GM12875 (cell line): ENCODE results near the gene ITGA8.

Source experiments
- H3K4me3 ChIP-seq: one replicate; pipeline ENCODE4 v1.5.1; 2011; ENCODE audit warnings: low read depth, low read length, control low read depth
- TF ChIP-seq, protein P1 (sequence below): IDR thresholded peaks from 2 replicates; pipeline ENCODE4 v1.5.1; 2011; ENCODE audit warnings: low read depth, mild to moderate bottlenecking, control low read depth, inconsistent platforms, low read length, moderate library complexity, borderline replicate concordance; ENCODE audit not compliant: insufficient read depth

ITGA8 gene

DNA sequence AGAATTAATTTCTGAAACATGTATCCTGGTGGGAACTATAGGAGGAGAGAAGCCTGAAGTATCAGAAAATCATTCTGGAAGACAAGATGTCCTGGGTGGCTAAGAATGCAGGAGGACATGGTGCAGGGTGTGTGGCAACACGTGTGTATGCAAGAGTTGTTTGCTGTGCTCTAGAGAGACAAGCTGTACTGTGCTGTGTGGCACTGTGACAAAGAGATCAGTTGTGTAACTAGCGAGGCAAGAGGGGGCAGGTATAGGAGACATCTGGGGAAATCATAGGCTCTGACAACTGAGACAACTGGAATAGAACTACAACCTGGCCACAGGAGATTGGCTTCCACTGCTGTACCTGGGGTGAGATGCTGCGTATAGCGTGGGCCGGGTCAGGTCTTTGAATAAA is 9.3 kb downstream of the ITGA8 start:
- TF ChIP-seq, protein P1, sequence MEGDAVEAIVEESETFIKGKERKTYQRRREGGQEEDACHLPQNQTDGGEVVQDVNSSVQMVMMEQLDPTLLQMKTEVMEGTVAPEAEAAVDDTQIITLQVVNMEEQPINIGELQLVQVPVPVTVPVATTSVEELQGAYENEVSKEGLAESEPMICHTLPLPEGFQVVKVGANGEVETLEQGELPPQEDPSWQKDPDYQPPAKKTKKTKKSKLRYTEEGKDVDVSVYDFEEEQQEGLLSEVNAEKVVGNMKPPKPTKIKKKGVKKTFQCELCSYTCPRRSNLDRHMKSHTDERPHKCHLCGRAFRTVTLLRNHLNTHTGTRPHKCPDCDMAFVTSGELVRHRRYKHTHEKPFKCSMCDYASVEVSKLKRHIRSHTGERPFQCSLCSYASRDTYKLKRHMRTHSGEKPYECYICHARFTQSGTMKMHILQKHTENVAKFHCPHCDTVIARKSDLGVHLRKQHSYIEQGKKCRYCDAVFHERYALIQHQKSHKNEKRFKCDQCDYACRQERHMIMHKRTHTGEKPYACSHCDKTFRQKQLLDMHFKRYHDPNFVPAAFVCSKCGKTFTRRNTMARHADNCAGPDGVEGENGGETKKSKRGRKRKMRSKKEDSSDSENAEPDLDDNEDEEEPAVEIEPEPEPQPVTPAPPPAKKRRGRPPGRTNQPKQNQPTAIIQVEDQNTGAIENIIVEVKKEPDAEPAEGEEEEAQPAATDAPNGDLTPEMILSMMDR: no peak
- no peak overlapping the region for H3K4me3 ChIP-seq

GRCh38 chr10:15705298-15705697 is 14.4 kb downstream of the ITGA8 start:
- TF ChIP-seq, protein P1: no peak

DNA sequence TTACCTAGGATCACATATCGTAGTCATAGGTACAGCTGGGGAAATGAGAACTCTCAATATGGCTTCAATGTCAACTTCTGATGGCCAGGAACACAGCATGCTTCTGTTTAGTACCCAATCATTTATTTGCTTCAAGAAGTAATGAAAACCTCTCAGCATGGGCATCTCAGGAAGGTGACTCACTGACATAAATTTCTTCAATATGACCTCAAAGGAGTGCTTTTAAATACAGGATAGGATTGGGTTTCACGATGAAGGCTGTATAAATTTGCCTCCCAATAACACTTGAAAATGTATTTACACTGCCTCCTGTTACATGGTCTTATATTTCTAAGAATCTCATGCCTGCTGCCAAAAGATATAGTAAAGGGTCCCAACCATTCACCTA is 15.1 kb downstream of the ITGA8 start:
- TF ChIP-seq, protein P1: no peak
- H3K4me3 ChIP-seq: no peak overlapping the region

More at GRCh38 chr10:15705298-15705697, 14.4 kb downstream of the ITGA8 start:
- no peak overlapping the region for H3K4me3 ChIP-seq

GRCh38 chr10:15703944-15704580 is 15.7 kb downstream of the ITGA8 start:
- TF ChIP-seq, protein P1: no peak

DNA sequence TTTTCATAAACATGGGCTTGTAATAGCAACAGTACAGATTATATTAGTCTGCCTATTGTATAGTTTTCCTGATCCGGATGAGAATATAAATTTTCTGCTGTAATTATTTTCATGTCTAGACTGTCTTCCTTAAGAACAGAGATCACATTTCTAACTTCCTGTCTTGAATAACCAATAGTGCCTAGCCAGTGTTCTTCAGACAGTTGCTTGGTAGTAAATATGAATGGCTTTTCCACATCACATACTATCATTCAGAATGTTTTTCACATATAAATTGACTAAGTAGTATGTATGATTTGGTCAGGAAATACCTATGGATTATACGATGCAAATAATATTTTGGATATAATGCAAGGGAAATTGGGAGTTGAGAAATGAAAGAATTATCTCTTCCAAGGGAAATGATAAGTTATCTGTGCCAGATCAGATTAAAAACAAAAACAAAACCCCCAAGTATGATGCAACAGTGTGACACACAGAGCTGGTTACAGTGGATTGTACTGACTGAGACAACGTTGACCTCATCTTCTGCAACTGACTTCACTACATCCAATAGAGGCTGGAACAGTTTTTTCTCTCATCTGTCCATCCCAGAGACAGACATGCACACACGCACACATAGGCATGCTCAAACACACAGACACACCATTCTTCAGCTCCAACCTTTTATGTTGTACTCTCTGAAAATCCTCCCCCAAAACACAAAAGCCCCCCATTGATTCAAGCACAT is 16.4 kb downstream of the ITGA8 start:
- TF ChIP-seq, protein P1: no peak

More at GRCh38 chr10:15703944-15704580, 15.7 kb downstream of the ITGA8 start:
- no peak overlapping the region for H3K4me3 ChIP-seq

GRCh38 chr10:15700078-15700674 is 19.5 kb downstream of the ITGA8 start:
- H3K4me3 ChIP-seq: no peak overlapping the region
- TF ChIP-seq, protein P1: no peak

More for the DNA sequence above, 16.4 kb downstream of the ITGA8 start:
- H3K4me3 ChIP-seq: no peak overlapping the region
